ENCODE measurements around the gene KLHL25. TPM values are rescaled to one million over a fixed set of nuclear protein-coding genes. Genes with fewer than 3 reads are reported as not detected.

The KLHL25 gene
- total and polyA plus RNA-seq, 2 experiments from 2014 or later, result 3.7 to 10.0 TPM

DNA sequence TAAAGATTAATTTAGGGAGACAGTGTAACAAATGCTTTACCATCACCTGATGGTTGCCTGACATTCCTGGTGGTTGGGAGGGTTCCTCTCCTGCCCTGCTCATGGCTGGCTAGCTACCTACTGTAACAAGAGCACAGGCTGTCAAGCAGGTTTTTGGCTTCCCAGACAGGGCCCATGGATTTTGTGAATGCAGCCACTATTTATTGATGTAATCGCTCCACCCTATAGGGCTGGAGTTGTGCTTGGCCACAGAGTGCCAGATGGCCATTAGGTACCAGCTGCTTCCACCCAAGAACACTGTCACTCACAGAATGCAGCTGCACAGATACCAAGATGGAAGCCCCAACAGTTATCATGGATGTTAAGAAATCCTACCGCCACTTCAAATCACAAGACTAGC, 31.0 kb upstream of the KLHL25 start:
- Histone ChIP-seq H3K9me2 (replicated peaks; ENCODE audit: insufficient read depth) (no peaks in the 10 kb centered on the region), H3K27ac (no peak overlapping the region), H3K4me1 (ENCODE audit: insufficient read depth) (no peaks in the 10 kb centered on the region), H3K79me2 (no peaks in the 10 kb centered on the region), H3K4me2 (no peak overlapping the region), H3K9me3 (ENCODE audit: low read depth) (no peaks in the 10 kb centered on the region), H3K36me3 (replicated peaks; ENCODE audit: insufficient read depth, low read depth) (no peaks in the 10 kb centered on the region), H4K20me1 (ENCODE audit: insufficient read depth, poor library complexity, severe bottlenecking) (no peaks in the 10 kb centered on the region), H2AFZ (no peak overlapping the region), H3K4me3 (no peak overlapping the region), H3K27me3 (no peaks in the 10 kb centered on the region)
- no peak for DNase-seq (ENCODE audit: low spot score)
- TF ChIP-seq, protein P1, sequence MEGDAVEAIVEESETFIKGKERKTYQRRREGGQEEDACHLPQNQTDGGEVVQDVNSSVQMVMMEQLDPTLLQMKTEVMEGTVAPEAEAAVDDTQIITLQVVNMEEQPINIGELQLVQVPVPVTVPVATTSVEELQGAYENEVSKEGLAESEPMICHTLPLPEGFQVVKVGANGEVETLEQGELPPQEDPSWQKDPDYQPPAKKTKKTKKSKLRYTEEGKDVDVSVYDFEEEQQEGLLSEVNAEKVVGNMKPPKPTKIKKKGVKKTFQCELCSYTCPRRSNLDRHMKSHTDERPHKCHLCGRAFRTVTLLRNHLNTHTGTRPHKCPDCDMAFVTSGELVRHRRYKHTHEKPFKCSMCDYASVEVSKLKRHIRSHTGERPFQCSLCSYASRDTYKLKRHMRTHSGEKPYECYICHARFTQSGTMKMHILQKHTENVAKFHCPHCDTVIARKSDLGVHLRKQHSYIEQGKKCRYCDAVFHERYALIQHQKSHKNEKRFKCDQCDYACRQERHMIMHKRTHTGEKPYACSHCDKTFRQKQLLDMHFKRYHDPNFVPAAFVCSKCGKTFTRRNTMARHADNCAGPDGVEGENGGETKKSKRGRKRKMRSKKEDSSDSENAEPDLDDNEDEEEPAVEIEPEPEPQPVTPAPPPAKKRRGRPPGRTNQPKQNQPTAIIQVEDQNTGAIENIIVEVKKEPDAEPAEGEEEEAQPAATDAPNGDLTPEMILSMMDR (IDR thresholded peaks at IDR 0.05; ENCODE audit: poor library complexity), result no peak
- TF ChIP-seq EZH2 (IDR thresholded peaks at IDR 0.05; ENCODE audit: borderline replicate concordance), result no peak
- no peak for TF ChIP-seq EZH2phosphoT487 (IDR thresholded peaks at IDR 0.05; ENCODE audit: low read depth, severe bottlenecking, unreplicated experiment)
- WGBS (ENCODE audit: low lambda C conversion rate, missing lambda C conversion rate), result 53% methylated on average over 2 of the region's 2 CpGs

DNA sequence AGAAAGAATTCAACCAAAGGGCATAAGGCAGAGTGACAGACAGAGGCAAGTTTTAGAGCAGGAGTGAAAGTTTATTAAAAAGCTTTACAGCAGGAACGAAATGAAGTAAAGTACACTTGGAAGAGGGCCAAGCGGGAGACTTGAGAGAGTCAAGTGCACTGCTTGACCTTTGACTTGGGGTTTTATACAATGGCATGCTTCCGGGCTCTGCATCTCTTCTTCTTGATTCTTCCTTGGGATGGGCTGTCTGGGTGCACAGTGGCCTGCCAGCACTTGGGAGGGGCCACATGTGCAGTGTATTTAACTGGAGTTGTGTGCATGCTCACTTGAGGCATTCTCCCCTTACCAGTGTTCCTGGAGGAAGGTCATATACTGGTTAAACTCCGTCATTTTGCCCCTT, 30.4 kb upstream of the KLHL25 start:
- H3K4me2 ChIP-seq, result no peak overlapping the region
- H3K79me2 ChIP-seq, result no peaks in the 10 kb centered on the region
- H3K27ac ChIP-seq, result no peak overlapping the region
- no peak overlapping the region for H2AFZ ChIP-seq
- H3K9me3 ChIP-seq (ENCODE audit: low read depth), result no peaks in the 10 kb centered on the region
- H3K9me2 ChIP-seq (replicated peaks; ENCODE audit: insufficient read depth), result no peaks in the 10 kb centered on the region
- WGBS (ENCODE audit: low lambda C conversion rate, missing lambda C conversion rate), result 86% methylated on average over 4 of the region's 4 CpGs
- no peak for DNase-seq (ENCODE audit: low spot score)
- no peak overlapping the region for H3K4me3 ChIP-seq
- H3K36me3 ChIP-seq (replicated peaks; ENCODE audit: insufficient read depth, low read depth), result no peaks in the 10 kb centered on the region
- no peaks in the 10 kb centered on the region for H3K4me1 ChIP-seq (ENCODE audit: insufficient read depth)
- H3K27me3 ChIP-seq, result no peaks in the 10 kb centered on the region
- no peaks in the 10 kb centered on the region for H4K20me1 ChIP-seq (ENCODE audit: insufficient read depth, poor library complexity, severe bottlenecking)
- TF ChIP-seq, protein P1 (IDR thresholded peaks at IDR 0.05; ENCODE audit: poor library complexity), result no peak
- no peak for TF ChIP-seq EZH2 (IDR thresholded peaks at IDR 0.05; ENCODE audit: borderline replicate concordance)
- no peak for TF ChIP-seq EZH2phosphoT487 (IDR thresholded peaks at IDR 0.05; ENCODE audit: low read depth, severe bottlenecking, unreplicated experiment)

DNA sequence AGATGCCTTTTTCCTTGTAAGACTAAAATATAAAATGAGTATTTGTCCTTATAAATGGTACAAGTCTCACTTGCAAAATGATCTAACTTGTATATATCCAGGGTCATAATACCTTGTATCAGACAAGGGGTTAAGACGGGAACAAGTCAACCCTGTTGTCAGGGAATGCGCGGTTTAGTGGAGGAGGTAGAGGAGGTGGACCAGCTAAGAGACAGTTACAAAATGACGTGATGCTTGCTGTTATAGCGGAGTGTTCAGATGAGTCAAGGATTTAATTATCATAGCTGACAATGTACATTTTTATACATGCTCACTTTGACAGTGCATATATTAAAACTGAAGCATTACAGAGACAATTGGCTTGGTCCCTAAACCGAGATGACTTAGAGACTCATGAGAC, 26.8 kb upstream of the KLHL25 start:
- Histone ChIP-seq H3K36me3 (replicated peaks; ENCODE audit: insufficient read depth, low read depth) (no peaks in the 10 kb centered on the region), H3K4me3 (no peak overlapping the region), H3K4me1 (ENCODE audit: insufficient read depth) (no peaks in the 10 kb centered on the region), H3K9me3 (ENCODE audit: low read depth) (no peaks in the 10 kb centered on the region), H3K9me2 (replicated peaks; ENCODE audit: insufficient read depth) (no peaks in the 10 kb centered on the region), H2AFZ (no peak overlapping the region), H3K27ac (no peak overlapping the region), H3K4me2 (no peak overlapping the region), H3K79me2 (no peaks in the 10 kb centered on the region), H3K27me3 (no peaks in the 10 kb centered on the region), H4K20me1 (ENCODE audit: insufficient read depth, poor library complexity, severe bottlenecking) (no peaks in the 10 kb centered on the region)
- TF ChIP-seq EZH2 (IDR thresholded peaks at IDR 0.05; ENCODE audit: borderline replicate concordance) (no peak), EZH2phosphoT487 (IDR thresholded peaks at IDR 0.05; ENCODE audit: low read depth, severe bottlenecking, unreplicated experiment) (no peak)
- TF ChIP-seq, protein P1 (IDR thresholded peaks at IDR 0.05; ENCODE audit: poor library complexity), result no peak
- no peak for DNase-seq (ENCODE audit: low spot score)
- 88% methylated on average over 6 of the region's 6 CpGs for WGBS (ENCODE audit: low lambda C conversion rate, missing lambda C conversion rate)

DNA sequence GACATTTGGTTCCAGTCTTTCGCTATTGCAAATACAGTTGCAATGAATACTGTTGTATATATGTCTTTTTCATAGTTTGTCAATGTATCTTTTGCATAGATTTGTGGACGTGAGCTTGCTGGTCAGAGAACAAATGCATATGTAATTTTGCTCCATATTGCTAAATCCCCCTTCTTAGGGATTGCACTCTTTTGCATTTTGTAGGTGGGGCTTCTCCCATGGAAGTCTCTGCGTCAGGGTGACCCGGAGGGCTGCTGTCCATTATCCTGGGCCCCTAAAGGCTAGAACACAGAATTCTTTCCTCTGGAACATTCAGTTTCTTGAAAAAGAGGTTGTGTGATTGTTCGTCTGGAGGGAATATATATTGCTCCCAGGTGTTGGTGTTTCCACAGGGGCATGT, 25.2 kb upstream of the KLHL25 start:
- 83% methylated on average over 5 of the region's 5 CpGs for WGBS (ENCODE audit: low lambda C conversion rate, missing lambda C conversion rate)
- H3K27ac ChIP-seq, result no peak overlapping the region
- no peak for DNase-seq (ENCODE audit: low spot score)
- no peaks in the 10 kb centered on the region for H3K36me3 ChIP-seq (replicated peaks; ENCODE audit: insufficient read depth, low read depth)
- no peaks in the 10 kb centered on the region for H3K79me2 ChIP-seq
- H4K20me1 ChIP-seq (ENCODE audit: insufficient read depth, poor library complexity, severe bottlenecking), result no peaks in the 10 kb centered on the region
- H2AFZ ChIP-seq, result no peak overlapping the region
- no peaks in the 10 kb centered on the region for H3K4me1 ChIP-seq (ENCODE audit: insufficient read depth)
- H3K9me2 ChIP-seq (replicated peaks; ENCODE audit: insufficient read depth), result no peaks in the 10 kb centered on the region
- no peak overlapping the region for H3K4me3 ChIP-seq
- TF ChIP-seq EZH2 (IDR thresholded peaks at IDR 0.05; ENCODE audit: borderline replicate concordance), result no peak
- TF ChIP-seq EZH2phosphoT487 (IDR thresholded peaks at IDR 0.05; ENCODE audit: low read depth, severe bottlenecking, unreplicated experiment), result no peak
- TF ChIP-seq, protein P1 (IDR thresholded peaks at IDR 0.05; ENCODE audit: poor library complexity), result no peak
- H3K27me3 ChIP-seq, result no peaks in the 10 kb centered on the region
- no peak overlapping the region for H3K4me2 ChIP-seq
- no peaks in the 10 kb centered on the region for H3K9me3 ChIP-seq (ENCODE audit: low read depth)

Data from hepatocyte (in vitro differentiated cells).